ENCODE results near the gene EVI5.

Gene EVI5

GRCh38 chr1:92808381-92808780 is 23.5 kb upstream of the EVI5 start:
- no peak for TF ChIP-seq CTCF (IDR thresholded peaks at IDR 0.05; ENCODE audit: low read depth, low read length)

GRCh38 chr1:92805216-92805615 is 20.3 kb upstream of the EVI5 start:
- H3K4me3 ChIP-seq (ENCODE audit: low read depth, low read length) = no peak overlapping the region
- no peak for TF ChIP-seq CTCF (IDR thresholded peaks at IDR 0.05; ENCODE audit: low read depth, low read length)

More at GRCh38 chr1:92808381-92808780, 23.5 kb upstream of the EVI5 start:
- H3K4me3 ChIP-seq (ENCODE audit: low read depth, low read length) = no peak overlapping the region

- TF ChIP-seq CTCF (IDR thresholded peaks at IDR 0.05; ENCODE audit: low read depth, low read length) = no peak
- no peak overlapping the region for H3K4me3 ChIP-seq (ENCODE audit: low read depth, low read length)
These were observed 19.9 kb upstream of the EVI5 start for GRCh38 chr1:92804721-92805201.

- H3K4me3 ChIP-seq (ENCODE audit: low read depth, low read length) = no peak overlapping the region
- TF ChIP-seq CTCF (IDR thresholded peaks at IDR 0.05; ENCODE audit: low read depth, low read length) = no peak
These were observed 18.4 kb upstream of the EVI5 start for GRCh38 chr1:92803140-92803887.

- no peak for TF ChIP-seq CTCF (IDR thresholded peaks at IDR 0.05; ENCODE audit: low read depth, low read length)
- no peak overlapping the region for H3K4me3 ChIP-seq (ENCODE audit: low read depth, low read length)
These were observed 13.1 kb upstream of the EVI5 start for GRCh38 chr1:92797961-92798360.

GRCh38 chr1:92797297-92797696 is 12.4 kb upstream of the EVI5 start:
- no peak overlapping the region for H3K4me3 ChIP-seq (ENCODE audit: low read depth, low read length)
- no peak for TF ChIP-seq CTCF (IDR thresholded peaks at IDR 0.05; ENCODE audit: low read depth, low read length)

- H3K4me3 ChIP-seq (ENCODE audit: low read depth, low read length) = no peak overlapping the region
- TF ChIP-seq CTCF (IDR thresholded peaks at IDR 0.05; ENCODE audit: low read depth, low read length) = no peak
These were observed 10.3 kb upstream of the EVI5 start for GRCh38 chr1:92795166-92795565.
